ENCODE measurements around the gene TMOD1. TPM values are rescaled to one million over a fixed set of nuclear protein-coding genes. Genes with fewer than 3 reads are reported as not detected.
A peak's percentile ranks its signal among the peaks of the same experiment; 100 is the strongest.

The TMOD1 gene
- total and polyA plus RNA-seq, 2 of the 13 experiments (the other 11 are each of a cell fraction or from before 2014, with no cell fraction given), result 0.04 to 0.07 TPM

DNA sequence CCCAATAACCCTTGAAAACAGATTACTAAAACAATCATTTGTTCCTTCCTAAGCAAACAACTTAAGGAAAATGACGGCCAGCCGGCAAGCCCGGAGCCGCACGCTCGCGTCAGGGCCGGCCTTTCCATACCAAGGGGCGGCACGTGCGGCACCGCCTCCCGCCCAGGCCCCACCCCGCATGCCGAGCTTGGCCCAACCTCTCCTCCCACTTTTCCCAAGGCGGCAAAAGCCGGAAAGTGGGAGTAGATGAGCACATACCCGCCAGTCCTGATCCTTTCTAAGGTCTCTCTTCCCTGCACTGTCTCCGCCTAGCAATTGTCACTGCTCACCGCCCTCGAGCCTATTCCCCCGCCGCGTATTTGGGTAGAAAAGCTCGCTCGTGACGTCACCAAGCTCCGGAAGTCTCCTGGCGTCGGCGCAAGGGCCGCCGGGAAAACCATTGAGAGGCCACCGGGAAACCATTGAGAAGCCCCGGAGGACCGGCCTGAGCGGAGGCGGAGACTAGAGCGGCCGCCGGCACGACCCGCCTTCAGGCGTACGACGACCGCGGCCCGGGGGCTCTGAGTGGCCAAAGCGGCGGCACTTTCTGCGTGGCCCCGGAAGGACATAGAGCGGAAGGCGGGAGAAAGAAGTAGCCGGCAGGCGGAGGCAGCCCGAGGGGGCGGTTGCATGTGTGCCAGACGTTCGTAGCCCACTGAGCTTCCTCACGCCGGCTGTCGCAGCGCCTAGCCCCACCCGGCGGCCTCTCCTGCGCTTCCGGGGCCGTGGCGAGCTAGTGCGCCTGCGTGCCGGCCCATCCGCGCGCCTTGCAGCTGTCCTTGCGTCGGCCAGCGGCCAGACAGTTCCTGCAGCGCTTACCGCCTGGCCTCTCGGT, 131.8 kb downstream of the TMOD1 start, which contains the start of the genes NCBP1 and TSTD2 (continued):
- TF ChIP-seq, protein P1, sequence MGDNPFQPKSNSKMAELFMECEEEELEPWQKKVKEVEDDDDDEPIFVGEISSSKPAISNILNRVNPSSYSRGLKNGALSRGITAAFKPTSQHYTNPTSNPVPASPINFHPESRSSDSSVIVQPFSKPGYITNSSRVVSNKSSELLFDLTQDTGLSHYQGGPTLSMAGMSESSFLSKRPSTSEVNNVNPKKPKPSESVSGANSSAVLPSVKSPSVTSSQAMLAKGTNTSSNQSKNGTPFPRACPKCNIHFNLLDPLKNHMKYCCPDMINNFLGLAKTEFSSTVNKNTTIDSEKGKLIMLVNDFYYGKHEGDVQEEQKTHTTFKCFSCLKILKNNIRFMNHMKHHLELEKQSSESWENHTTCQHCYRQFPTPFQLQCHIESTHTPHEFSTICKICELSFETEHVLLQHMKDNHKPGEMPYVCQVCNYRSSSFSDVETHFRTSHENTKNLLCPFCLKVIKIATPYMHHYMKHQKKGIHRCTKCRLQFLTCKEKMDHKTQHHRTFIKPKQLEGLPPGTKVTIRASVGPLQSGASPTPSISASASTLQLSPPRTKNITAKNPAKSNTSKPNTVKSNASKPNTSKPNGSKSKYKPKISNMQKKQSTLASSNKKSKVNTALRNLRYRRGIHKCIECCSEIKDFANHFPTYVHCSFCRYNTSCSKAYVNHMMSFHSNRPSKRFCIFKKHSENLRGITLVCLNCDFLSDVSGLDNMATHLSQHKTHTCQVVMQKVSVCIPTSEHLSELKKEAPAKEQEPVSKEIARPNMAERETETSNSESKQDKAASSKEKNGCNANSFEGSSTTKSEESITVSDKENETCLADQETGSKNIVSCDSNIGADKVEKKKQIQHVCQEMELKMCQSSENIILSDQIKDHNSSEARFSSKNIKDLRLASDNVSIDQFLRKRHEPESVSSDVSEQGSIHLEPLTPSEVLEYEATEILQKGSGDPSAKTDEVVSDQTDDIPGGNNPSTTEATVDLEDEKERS (CRISPR knock-in tag; IDR thresholded peaks at IDR 0.05), result no peak
- peak; percentile 68; the same call in 1 of the 2 replicates for TF ChIP-seq NR0B2 (CRISPR knock-in tag; IDR thresholded peaks at IDR 0.05)
- TF ChIP-seq ZNF597 (CRISPR knock-in tag; IDR thresholded peaks at IDR 0.05), result no peak
- peak; percentile 90 for TF ChIP-seq HOXA3 (CRISPR knock-in tag; IDR thresholded peaks at IDR 0.05)
- TF ChIP-seq ZNF816 (CRISPR knock-in tag; IDR thresholded peaks at IDR 0.05; ENCODE audit: borderline replicate concordance), result no peak
- TF ChIP-seq ZNF501 (CRISPR knock-in tag; IDR thresholded peaks at IDR 0.05), result peak; percentile 81
- no peak for TF ChIP-seq NR2F2 (IDR thresholded peaks at IDR 0.05; ENCODE audit: borderline replicate concordance, low read depth)
- TF ChIP-seq RNF2 (conservative IDR thresholded peaks at IDR 0.05; ENCODE audit: low read depth), result peak; percentile 85
- no peak for TF ChIP-seq CEBPB (IDR thresholded peaks at IDR 0.05; ENCODE audit: borderline replicate concordance, low read depth, low read length)
- TF ChIP-seq KDM5B (CRISPR knock-in tag; IDR thresholded peaks at IDR 0.05; ENCODE audit: borderline replicate concordance), result peak; percentile 4; the same call in 1 of the 2 replicates
- TF ChIP-seq ELF1 (CRISPR knock-in tag; IDR thresholded peaks at IDR 0.05), result peak; percentile 91
- TF ChIP-seq ZFP36L1 (CRISPR knock-in tag; IDR thresholded peaks at IDR 0.05), result peak; percentile 53; the same call in 1 of the 2 replicates
- no peak for TF ChIP-seq ZNF30 (CRISPR knock-in tag; IDR thresholded peaks at IDR 0.05)
- peak; percentile 32; the same call in 1 of the 2 replicates for TF ChIP-seq ZSCAN5A (CRISPR knock-in tag; IDR thresholded peaks at IDR 0.05; ENCODE audit: borderline replicate concordance)
- no peak for TF ChIP-seq ZNF567 (CRISPR knock-in tag; IDR thresholded peaks at IDR 0.05; ENCODE audit: borderline replicate concordance)
- TF ChIP-seq STAG1 (CRISPR knock-in tag; IDR thresholded peaks at IDR 0.05), result no peak
- peak; percentile 83 for TF ChIP-seq ZNF253 (CRISPR knock-in tag; IDR thresholded peaks at IDR 0.05; ENCODE audit: borderline replicate concordance)
- TF ChIP-seq ZNF160 (CRISPR knock-in tag; IDR thresholded peaks at IDR 0.05), result no peak; the same call in 1 of the 2 replicates
- peak; percentile 75 for TF ChIP-seq DMAP1 (CRISPR knock-in tag; IDR thresholded peaks at IDR 0.05)
- no peak for TF ChIP-seq ZNF713 (CRISPR knock-in tag; IDR thresholded peaks at IDR 0.05)
- peak; percentile 90 for TF ChIP-seq E2F1 (CRISPR knock-in tag; IDR thresholded peaks at IDR 0.05)
- peak; percentile 50; the same call in 1 of the 2 replicates for TF ChIP-seq RFXAP (CRISPR knock-in tag; IDR thresholded peaks at IDR 0.05; ENCODE audit: borderline replicate concordance)
